IPS-NIHi7 (cell line): ENCODE measurements around the gene CNNM4.

Experiments used
- DNase-seq: peaks from one replicate; pipeline ENCODE4 v3.0.0; 2012; ENCODE audit warnings: mixed read lengths; ENCODE audit errors: extremely low spot score

The CNNM4 gene

GRCh38 chr2:96832408-96832753, 71.7 kb downstream of the CNNM4 start:
- no peak for DNase-seq

GRCh38 chr2:96832754-96833507, 72.2 kb downstream of the CNNM4 start:
- DNase-seq: peak; percentile 87

- DNase-seq: no peak
Measured at GRCh38 chr2:96835830-96836229, 75.1 kb downstream of the CNNM4 start.

DNA sequence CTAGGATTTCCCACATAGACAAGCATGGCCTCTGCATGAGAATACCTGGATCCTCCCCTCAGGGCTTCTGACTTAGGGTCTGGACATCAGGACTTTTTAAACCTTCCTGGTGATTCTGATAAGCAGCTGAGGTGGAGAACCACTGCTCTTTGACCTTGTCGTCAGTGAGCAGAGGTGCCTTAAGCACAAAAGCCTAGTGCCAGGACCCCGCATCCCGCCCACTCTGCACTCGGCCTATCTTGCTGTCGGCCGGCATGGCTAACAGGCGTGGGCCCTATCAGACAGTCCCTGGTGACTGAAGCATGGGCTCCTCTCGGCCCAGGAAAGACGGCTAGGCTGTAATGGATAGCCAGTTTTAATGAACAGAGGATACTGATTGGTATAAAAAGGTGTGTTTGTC, 76.9 kb downstream of the CNNM4 start:
- DNase-seq: no peak

- no peak for DNase-seq
Measured at GRCh38 chr2:96838345-96839292, 77.9 kb downstream of the CNNM4 start.

DNA sequence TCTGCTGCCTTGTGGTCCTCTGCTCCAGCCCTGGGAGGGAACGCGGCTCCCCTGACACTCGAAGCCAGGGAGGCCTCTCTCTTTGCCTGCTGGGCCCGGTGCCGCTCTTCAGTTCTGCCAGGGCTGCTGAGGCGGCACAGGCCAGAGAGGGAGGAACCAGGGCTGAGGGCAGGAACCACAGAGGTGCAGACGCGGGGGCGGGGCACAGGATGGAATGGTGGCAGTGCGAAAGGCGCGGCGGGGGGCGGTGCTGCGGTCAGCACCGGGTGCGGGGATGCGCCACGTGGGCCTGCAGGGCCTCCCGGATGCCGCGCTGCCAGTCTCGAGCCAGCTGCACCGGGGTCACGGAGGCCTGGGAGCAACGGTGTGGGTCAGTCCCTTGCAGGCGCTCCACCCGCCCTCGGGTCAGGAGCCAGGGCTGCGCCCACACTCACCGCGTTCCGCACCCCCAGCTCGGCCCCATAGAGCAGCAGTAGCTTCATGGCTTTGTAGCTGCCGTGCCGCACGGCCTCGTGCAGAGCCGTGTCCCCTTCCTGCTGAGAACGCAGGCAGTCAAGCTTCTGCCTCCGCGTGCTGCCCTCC, 78.7 kb downstream of the CNNM4 start:
- DNase-seq: peak; percentile 31

DNA sequence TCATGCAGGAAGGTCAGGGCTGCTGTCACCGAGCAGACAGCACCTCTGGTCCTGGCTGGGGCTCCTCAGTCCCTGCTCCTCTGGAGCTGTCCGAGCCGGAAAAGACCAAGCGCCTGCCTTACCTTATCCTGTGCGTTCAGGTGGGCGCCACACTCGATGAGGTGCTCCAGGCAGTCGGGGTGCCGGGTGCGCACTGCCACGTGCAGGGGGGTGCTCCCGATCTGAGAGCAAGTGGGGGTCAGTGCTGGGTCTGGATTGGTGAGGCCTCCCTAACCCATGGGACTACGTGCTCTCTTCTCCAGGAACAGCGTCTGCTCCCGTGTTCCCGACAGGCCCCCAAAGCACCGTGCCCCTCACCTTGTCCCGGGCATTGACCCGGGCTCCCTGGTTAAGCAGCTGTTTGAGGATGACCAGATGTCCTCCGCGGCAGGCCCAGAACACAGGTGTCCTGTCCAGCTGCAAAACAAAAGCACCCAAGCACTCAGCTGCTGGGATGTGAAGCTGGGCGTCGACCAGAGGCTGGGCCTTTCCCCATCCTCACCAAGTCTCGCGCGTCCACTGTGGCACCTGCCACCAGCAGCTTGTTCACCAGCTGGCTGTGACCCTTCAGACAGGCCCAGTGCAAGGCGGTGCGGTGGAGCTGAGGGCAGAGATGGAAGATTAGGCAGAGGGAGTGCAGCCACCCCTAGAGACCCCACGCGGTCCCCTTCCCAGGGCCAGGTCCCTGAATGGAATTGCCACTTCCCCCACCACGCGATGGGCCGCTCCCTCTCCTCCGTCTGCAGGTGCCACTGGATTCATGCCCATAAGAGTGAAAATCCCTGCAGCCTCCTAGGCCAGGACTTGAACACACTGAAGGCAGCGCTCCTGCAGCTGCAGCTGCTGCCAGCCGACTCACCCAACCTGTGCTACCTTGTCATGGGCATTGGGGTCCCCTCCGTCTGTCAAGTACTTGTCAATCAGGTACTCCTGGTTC, 79.5 kb downstream of the CNNM4 start:
- DNase-seq: no peak

DNA sequence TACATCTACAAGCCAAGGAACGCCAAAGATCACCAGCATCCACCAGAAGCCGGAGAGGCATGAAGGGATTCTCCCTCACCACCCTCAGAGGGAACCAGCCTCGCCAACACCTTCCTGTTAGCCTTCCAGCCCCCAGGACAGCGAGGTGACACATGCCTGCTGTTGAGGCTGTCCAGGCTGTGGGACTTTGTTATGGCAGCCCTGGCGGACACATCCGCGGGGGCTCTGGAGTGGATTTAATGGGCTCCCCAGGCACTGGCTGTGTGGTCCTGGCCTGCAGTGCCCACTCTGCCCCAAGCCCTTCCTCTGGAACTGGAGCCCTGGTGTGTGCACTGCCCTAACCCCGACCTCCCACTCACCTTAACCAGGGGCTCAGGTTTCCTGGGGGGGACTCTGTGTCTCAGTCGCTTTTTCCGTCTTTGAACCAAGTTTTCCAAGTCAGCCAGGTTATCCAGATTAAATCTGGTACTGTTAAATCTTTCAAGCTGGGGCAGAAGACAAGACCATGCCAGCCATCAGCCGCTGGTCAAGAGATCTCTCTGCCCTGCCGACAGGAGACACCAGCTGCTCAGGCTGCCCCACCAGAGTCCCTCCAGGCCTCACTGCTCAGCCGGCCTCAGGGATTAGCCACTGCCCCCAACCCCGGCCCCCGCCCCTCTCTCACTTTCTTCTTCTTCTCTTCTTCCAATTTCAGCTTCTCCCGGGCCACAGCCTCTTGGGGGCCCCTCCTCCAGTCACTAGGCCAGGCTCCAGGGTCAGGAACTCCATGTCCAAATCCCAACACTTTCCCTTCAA, 81.2 kb downstream of the CNNM4 start:
- no peak for DNase-seq

DNA sequence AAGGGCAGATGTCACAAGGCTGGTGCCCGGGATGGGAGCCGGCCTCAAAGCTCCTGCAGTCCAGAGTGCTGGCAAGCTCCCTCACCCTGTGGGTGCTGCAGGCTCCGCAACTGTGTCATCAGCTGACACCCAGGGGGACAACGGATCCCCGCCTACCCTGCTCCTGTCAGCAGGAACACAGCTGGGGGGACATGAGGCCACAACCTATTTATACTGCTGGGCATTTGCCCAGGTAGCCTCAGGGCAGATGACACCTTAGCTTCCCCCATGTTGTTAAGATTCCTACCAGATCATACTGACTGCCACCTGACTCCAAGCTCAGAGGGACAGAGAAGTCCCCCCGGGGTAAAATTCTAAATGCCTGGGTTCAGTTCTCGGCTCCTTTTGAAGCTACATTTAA, 81.9 kb downstream of the CNNM4 start:
- no peak for DNase-seq

- no peak for DNase-seq
Measured at GRCh38 chr2:96843538-96844268, 83.0 kb downstream of the CNNM4 start, which contains the start of gene ANKRD23. TSS of gene ANKRD23 (minus strand) at chr2:96844021. CDS start at chr2:96843992, 29 bp downstream.

DNA sequence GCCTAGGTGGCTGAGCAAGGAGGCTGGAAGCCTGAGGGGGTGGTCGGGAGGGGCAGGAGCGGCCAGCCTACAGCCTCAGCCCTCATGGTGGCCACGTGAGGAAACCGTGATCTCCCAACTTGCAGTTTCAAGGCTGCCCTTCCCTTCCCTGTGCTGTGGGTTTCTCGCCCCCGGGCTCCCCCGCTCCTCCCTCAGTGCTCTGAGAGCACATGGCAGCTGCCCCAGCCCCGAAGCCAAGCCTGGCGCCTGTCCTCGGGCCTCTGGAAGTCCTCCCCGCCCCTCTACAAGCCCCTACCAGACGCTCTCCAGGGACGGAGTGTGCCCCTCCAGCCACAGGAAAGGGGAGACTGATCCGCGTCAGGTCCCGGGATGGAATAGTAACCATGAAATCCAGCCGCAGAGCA, 83.7 kb downstream of the CNNM4 start:
- no peak for DNase-seq

DNA sequence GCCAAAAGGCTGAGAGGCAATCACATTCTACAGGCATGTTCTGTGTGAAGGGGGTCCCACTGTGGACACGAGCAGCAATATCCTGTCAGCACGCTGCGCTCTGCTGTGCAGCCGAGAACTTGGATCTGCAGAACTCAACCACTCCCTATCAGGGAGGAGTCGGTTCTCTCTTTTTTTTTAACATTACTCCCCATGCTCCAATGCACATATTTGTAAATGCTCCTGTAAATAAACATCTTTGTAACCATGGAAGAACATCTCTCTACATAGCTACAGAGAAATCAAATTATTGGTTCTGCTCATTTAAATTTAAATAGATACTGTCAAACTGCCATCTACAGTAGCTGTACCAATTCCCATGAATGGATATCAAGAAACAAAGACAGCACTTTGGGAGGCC, 86.1 kb downstream of the CNNM4 start:
- no peak for DNase-seq

DNA sequence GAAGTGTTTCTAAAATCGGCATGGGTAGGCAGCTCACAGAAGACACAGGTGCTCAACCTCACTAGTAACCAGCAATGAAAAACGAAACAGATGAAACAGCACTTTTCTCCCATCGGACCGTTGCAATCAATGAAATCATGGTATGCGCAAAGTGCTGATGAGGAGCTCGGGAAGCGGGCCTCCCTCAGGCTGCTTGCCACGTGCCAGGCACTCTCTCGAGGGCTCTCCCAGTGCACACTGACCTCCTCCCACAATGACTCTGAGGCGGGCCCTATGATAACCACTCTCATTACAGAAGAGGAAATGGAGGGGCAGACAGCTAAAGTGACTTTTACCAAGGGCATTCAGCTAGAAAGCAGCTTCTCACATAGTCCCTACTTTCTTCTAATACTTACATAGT, 86.9 kb downstream of the CNNM4 start:
- DNase-seq: no peak

- no peak for DNase-seq
Measured at GRCh38 chr2:96848264-96848663, 87.6 kb downstream of the CNNM4 start.

DNA sequence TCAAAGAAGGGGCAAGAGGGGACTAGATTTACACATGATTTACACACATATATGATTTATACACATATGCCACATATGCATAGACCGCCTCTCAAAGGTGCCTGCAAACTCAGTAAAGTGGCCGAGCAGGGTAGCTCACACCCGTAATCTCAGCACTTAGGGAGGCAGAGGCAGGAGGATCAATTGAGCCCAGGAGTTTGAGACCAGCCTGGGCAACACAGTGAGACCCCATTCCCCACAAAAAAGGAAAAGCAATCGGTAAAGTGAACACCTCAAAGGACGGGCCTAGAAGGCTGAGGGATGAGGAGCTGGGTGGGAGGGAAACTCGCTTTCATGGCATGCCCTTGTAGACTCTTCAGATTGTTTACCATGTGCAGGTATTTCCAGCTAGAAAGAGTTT, 92.0 kb downstream of the CNNM4 start:
- no peak for DNase-seq

DNA sequence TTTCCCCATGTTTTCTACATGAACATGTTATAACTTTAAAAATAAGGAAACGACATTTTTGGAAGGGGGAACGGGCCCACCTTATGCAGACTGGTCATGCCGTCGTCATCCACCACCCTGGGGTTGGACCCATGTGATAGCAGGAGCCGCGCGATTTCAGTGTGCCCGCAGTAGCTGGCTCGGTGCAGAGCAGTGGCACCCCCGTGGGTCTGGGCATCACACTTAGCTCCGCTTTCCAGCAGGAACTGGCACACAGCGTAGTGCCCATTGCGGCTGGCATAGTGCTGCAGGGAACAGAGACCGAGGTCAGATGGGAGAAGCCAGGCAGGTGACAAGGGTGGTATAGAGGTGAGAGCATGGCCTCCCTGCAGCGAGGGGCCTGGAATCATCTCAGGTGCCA, 92.6 kb downstream of the CNNM4 start:
- DNase-seq: no peak

- DNase-seq: peak; percentile 49
Measured at GRCh38 chr2:96856776-96857666, 96.3 kb downstream of the CNNM4 start.

- DNase-seq: peak; percentile 99
Measured at GRCh38 chr2:96857667-96858372, 97.1 kb downstream of the CNNM4 start, which contains the start of gene ANKRD39. TSS of gene ANKRD39 (minus strand) at chr2:96858016. CDS start at chr2:96857987, 29 bp downstream.
